ENCODE measurements around the gene MYO1H. TPM values are rescaled to one million over a fixed set of nuclear protein-coding genes. Genes with fewer than 3 reads are reported as not detected.

The MYO1H gene
- total RNA-seq, 1 donor from 2014 or later = not detected

DNA sequence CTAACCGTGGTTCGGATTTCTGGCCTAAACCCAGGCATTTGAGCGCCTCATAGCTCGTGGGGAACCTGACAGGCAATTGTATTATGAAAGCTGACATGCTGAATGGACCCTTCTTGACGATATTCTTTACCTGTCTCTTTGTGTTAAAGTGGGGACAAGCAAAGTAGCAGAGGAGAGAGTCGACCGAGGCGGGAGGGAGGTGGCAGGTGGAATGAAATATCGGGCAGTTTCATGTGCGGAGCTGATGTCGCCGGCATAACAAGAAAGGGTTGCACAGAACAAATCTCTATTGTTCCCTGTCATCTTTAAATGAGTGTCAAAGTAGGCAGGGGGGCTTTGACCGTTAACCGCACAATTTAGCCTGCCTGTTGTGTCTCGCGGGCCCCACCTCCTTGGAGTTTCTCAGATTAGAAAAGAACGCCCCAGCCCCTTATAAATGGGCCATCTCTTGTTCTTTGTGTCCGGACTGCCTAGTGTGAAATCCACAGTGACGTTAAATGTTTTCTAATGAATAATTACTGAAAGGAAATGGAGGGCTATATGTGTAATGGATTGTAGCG, 11.5 kb downstream of the MYO1H start:
- no peak overlapping the region for H3K27ac Mint-ChIP-seq (ENCODE audit: unreplicated experiment)
- no peak for DNase-seq (ENCODE audit: low read depth, low spot score)

GRCh38 chr12:109369831-109370230, 22.1 kb downstream of the MYO1H start:
- no peaks in the 10 kb centered on the region for H3K36me3 Mint-ChIP-seq (ENCODE audit: low read depth)
- no peak overlapping the region for H3K4me3 Mint-ChIP-seq
- no peak for TF ChIP-seq CTCF (conservative IDR thresholded peaks at IDR 0.05)
- H3K27me3 Mint-ChIP-seq (ENCODE audit: low read depth) = peaks cover 84% of the 10 kb centered on the region
- DNase-seq (ENCODE audit: low read depth, low spot score) = no peak
- H3K9me3 Mint-ChIP-seq = no peaks in the 10 kb centered on the region
- H3K27ac Mint-ChIP-seq (ENCODE audit: unreplicated experiment) = no peak overlapping the region
- no peaks in the 10 kb centered on the region for H3K4me1 Mint-ChIP-seq

More for the DNA sequence above, 11.5 kb downstream of the MYO1H start:
- H3K4me1 Mint-ChIP-seq = peaks cover 17% of the 10 kb centered on the region
- no peaks in the 10 kb centered on the region for H3K36me3 Mint-ChIP-seq (ENCODE audit: low read depth)
- H3K4me3 Mint-ChIP-seq = no peak overlapping the region
- H3K27me3 Mint-ChIP-seq (ENCODE audit: low read depth) = peaks cover 89% of the 10 kb centered on the region
- TF ChIP-seq CTCF (conservative IDR thresholded peaks at IDR 0.05) = no peak
- no peaks in the 10 kb centered on the region for H3K9me3 Mint-ChIP-seq

DNA sequence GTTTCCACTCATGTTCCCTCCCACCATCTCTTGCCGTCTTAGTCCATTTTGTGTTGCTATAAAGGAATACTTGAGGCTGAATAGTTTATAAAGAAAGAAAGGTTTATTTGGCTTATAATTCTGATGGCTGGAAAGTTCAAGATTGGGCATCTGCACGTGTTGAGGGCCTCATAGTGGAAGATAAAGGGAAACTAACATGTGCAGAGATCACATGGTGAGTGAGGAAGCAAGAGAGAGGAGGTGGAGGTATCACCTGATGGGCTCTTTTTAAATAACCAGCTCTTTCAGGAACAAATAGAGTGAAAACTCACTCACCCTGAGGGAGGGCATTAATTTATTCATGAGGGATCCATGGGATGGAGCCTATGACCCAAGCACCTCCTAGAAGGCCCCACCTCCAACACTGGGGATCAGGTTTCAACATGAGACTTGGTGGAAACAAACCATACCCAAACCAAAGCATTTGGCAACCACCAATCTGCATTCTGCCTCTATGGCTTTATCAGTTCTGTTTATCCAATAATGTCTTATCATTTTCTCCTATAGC, 29.5 kb downstream of the MYO1H start:
- Mint-ChIP-seq H3K4me3 (no peak overlapping the region), H3K27ac (ENCODE audit: unreplicated experiment) (no peak overlapping the region), H3K9me3 (no peaks in the 10 kb centered on the region), H3K27me3 (ENCODE audit: low read depth) (peaks cover 61% of the 10 kb centered on the region), H3K36me3 (ENCODE audit: low read depth) (no peaks in the 10 kb centered on the region), H3K4me1 (no peaks in the 10 kb centered on the region)
- no peak for DNase-seq (ENCODE audit: low read depth, low spot score)
- TF ChIP-seq CTCF (conservative IDR thresholded peaks at IDR 0.05) = no peak

DNA sequence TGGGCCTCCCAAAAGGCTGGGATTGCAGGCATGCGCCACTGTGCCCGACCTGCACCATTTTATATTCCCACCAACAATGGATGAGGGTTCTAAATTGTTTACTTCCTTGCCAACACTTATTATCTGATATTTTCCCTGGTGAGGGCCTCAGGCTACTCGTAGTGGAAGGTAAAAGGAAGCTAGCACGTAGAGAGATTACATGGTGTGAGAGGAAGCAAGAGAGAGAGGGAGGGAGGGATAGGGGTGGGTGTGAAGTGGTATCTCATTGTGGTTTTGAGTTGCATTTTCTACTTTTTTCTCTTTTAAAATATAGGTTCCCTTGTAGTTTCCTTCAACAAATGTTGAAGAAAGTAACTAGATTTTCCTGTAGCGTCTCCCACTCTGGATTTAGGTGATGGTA, 30.9 kb downstream of the MYO1H start:
- no peaks in the 10 kb centered on the region for H3K36me3 Mint-ChIP-seq (ENCODE audit: low read depth)
- H3K27me3 Mint-ChIP-seq (ENCODE audit: low read depth) = peaks cover 60% of the 10 kb centered on the region
- DNase-seq (ENCODE audit: low read depth, low spot score) = no peak
- no peak overlapping the region for H3K27ac Mint-ChIP-seq (ENCODE audit: unreplicated experiment)
- no peak overlapping the region for H3K4me3 Mint-ChIP-seq
- no peak for TF ChIP-seq CTCF (conservative IDR thresholded peaks at IDR 0.05)
- H3K4me1 Mint-ChIP-seq = no peaks in the 10 kb centered on the region
- no peaks in the 10 kb centered on the region for H3K9me3 Mint-ChIP-seq

- Mint-ChIP-seq H3K4me3 (no peak overlapping the region), H3K9me3 (no peaks in the 10 kb centered on the region), H3K27me3 (ENCODE audit: low read depth) (peaks cover 60% of the 10 kb centered on the region), H3K36me3 (ENCODE audit: low read depth) (no peaks in the 10 kb centered on the region), H3K4me1 (no peaks in the 10 kb centered on the region), H3K27ac (ENCODE audit: unreplicated experiment) (no peak overlapping the region)
- DNase-seq (ENCODE audit: low read depth, low spot score) = no peak
- TF ChIP-seq CTCF (conservative IDR thresholded peaks at IDR 0.05) = no peak
These were observed 34.3 kb downstream of the MYO1H start for GRCh38 chr12:109382031-109382430.
